Heart left ventricle (tissue), 16 donors: ENCODE results near the gene G6PD. TPM values are rescaled to one million over a fixed set of nuclear protein-coding genes. Genes with fewer than 3 reads are reported as not detected.

Source experiments
- ATAC-seq, 4 donors: fragments of 200-7000 bp; cut with Tn5 transposase; one replicate each; pipeline ENCODE4 v1.9.1; 2020 to 2022; ENCODE audit warnings: moderate library complexity in 4 of 4, mild to moderate bottlenecking in 3 of 4, moderate number of reproducible peaks in 1 of 4
- DNase-seq, 5 donors: peaks; one replicate each; pipeline ENCODE4 v3.0.0-alpha.2; 2020
- H3K27ac ChIP-seq, 12 donors: fragments of 200-600 bp; sonication (generic) in 4 of 12; one replicate each; pipeline versions ENCODE4 v1.5.0 to v1.8.0; 2016 to 2022; ENCODE audit warnings: mild to moderate bottlenecking in 2 of 12
- H3K27me3 ChIP-seq, 9 donors: fragments of 200-600 bp; sonication (generic) in 2 of 9; one replicate each; pipeline versions ENCODE4 v1.5.1 to v1.8.0; 2016 to 2022; ENCODE audit warnings: mild to moderate bottlenecking in 3 of 9
- H3K36me3 ChIP-seq, 9 donors: fragments of 200-600 bp; sonication (generic) in 2 of 9; one replicate each; pipeline versions ENCODE4 v1.5.0 to v1.8.0; 2018 to 2022; ENCODE audit warnings: mild to moderate bottlenecking in 2 of 9
- H3K4me1 ChIP-seq, 12 donors: fragments of 200-600 bp; sonication (generic) in 4 of 12; one replicate each; pipeline versions ENCODE4 v1.5.0 to v1.8.0; 2016 to 2022; ENCODE audit warnings: mild to moderate bottlenecking in 3 of 12
- H3K4me3 ChIP-seq, 12 donors: fragments of 200-600 bp; sonication (generic) in 4 of 12; one replicate each; pipeline versions ENCODE4 v1.5.0 to v1.8.0; 2017 to 2022; ENCODE audit warnings: mild to moderate bottlenecking in 9 of 12, moderate library complexity in 4 of 12
- H3K9me3 ChIP-seq, 12 donors: fragments of 200-600 bp; sonication (generic) in 4 of 12; one replicate each; pipeline versions ENCODE4 v1.5.0 to v1.8.0; 2016 to 2022; ENCODE audit warnings: mild to moderate bottlenecking in 1 of 12
- POLR2A ChIP-seq, 2 donors: fragments of 450-650 bp; IDR thresholded peaks; one replicate each; pipeline ENCODE4 v1.6.1; 2017; ENCODE audit warnings: antibody characterized with exemption in 2 of 2, mild to moderate bottlenecking in 2 of 2, moderate library complexity in 2 of 2
- WGBS, 4 donors: extraction: QIAGEN DNeasy Blood & Tissue Kit in 2 of 4; methylation state at CpG; one replicate each; pipeline versions ENCODE4 v1.1.5 to v1.1.7; 2013 to 2018; 5-methylcytosine and 5-hydroxymethylcytosine counted together
- intact Hi-C, 10 donors: fragments of 100-400 bp; cut with DNase I; formaldehyde crosslinking; loops; one replicate each; pipeline versions ENCODE4 v1.11.1 to v1.14.2; 2022
- polyA plus RNA-seq, 2 donors: library from polyadenylated mRNA; stranded (reverse); fragments of 200-250 nt; gene quantifications; one replicate each; pipeline ENCODE4 v1.2.3, GENCODE V29; 2013
- total RNA-seq, 9 donors: library from RNA; depleted of rRNA in 2 of 9; stranded (reverse); fragments of >200 nt in 2 of 9; fragmentation: NEBNext Ultra II Directional in 3 of 9; extraction: Animal tissue kit (Norgen Biotek cat#: 25700) in 3 of 9; gene quantifications; one replicate each; pipeline versions ENCODE4 v1.1.0 to v1.2.4, GENCODE V29; 2016 to 2023
- TF ChIP-seq, protein P1 (sequence below), 12 donors: fragments of 200-600 bp; sonication (generic) in 4 of 12; IDR thresholded peaks; one replicate each; pipeline versions ENCODE4 v1.5.0 to v1.8.0; 2018 to 2022; ENCODE audit warnings: antibody characterized with exemption in 12 of 12, mild to moderate bottlenecking in 5 of 12
- donor health status: ischemic (EF 13 %, LVEDD 7.1; RV severe dilation, severe dysfunction).
- donor health status: healthy with polysubstance abuse.
- donor health status: DM: no; HTN: yes; CAD: no.
- donor health status: DM: no; HTN: no; CAD: no.
- donor health status: ischemic (EF 25% LVEDD 6.9; RV normal size, moderate dysfunction).
- donor health status: ischemic (EF 25% LVEDD 5.7; RV mildly dilated, moderate dysfunction).
- donor health status: healthy.
- donor health status: DM: yes; HTN: yes; CAD: no.
- donor health status: ischemic (EF 35%, LVEDD 5.7; RV mildly dilated, moderate dysfunction).
- donor health status: nonischemic (EF 11% LVEDD 7.7; RV severe dilation, severe dysfunction).
- donor health status: DM: yes; HTN: yes; CAD: no.
- donor health status: PGD.
- donor health status: ischemic (EF 29% LVEDD 5.4; RV normal size, mild dysfunction).
- donor health status: nonischemic (EF 23%, LVEDD 6.1; RV moderate dilation, normal function).

The G6PD gene
- total and polyA plus RNA-seq, 11 donors = 5.9 to 41.3 (median 11.2) TPM

DNA sequence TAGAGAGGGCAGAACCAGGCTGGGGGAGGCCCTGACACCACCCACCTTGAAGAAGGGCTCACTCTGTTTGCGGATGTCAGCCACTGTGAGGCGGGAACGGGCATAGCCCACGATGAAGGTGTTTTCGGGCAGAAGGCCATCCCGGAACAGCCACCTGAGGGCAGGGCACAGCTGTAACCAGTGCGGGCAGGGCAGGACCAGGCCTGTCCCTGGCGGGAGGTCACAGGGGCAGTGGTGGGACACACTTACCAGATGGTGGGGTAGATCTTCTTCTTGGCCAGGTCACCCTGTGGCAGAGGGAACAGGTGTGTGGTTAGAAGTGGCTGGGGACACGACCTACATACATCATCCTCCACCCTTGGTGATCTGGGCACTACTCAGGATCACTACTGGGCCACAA, 10.8 kb downstream of the G6PD start:
- no peak for TF ChIP-seq POLR2A (IDR thresholded peaks at IDR 0.05)
- TF ChIP-seq, protein P1, sequence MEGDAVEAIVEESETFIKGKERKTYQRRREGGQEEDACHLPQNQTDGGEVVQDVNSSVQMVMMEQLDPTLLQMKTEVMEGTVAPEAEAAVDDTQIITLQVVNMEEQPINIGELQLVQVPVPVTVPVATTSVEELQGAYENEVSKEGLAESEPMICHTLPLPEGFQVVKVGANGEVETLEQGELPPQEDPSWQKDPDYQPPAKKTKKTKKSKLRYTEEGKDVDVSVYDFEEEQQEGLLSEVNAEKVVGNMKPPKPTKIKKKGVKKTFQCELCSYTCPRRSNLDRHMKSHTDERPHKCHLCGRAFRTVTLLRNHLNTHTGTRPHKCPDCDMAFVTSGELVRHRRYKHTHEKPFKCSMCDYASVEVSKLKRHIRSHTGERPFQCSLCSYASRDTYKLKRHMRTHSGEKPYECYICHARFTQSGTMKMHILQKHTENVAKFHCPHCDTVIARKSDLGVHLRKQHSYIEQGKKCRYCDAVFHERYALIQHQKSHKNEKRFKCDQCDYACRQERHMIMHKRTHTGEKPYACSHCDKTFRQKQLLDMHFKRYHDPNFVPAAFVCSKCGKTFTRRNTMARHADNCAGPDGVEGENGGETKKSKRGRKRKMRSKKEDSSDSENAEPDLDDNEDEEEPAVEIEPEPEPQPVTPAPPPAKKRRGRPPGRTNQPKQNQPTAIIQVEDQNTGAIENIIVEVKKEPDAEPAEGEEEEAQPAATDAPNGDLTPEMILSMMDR (IDR thresholded peaks at IDR 0.05) = no peak
- peaks cover 0 to 7% (median 4%) of the 10 kb centered on the region in 12 donors for H3K4me1 ChIP-seq
- intact Hi-C loops = loop anchor here in 3 of 10 donors (2.0 to 5.0 kb wide), 3 partner anchors 139 to 1577 kb away; partner anchors contain the start of gene RPL10 (in 1 of the 3)
- H3K4me3 ChIP-seq = no peak overlapping the region
- no peak overlapping the region for H3K27ac ChIP-seq
- H3K27me3 ChIP-seq = no peaks in the 10 kb centered on the region
- peaks cover 0 to 26% (median 8%) of the 10 kb centered on the region in 9 donors for H3K36me3 ChIP-seq
- no peaks in the 10 kb centered on the region for H3K9me3 ChIP-seq
- DNase-seq (no peak), ATAC-seq (no peak)
- 75 to 94% (median 83%) methylated on average over 8 to 9 of the region's 9 CpGs for WGBS, 4 donors

DNA sequence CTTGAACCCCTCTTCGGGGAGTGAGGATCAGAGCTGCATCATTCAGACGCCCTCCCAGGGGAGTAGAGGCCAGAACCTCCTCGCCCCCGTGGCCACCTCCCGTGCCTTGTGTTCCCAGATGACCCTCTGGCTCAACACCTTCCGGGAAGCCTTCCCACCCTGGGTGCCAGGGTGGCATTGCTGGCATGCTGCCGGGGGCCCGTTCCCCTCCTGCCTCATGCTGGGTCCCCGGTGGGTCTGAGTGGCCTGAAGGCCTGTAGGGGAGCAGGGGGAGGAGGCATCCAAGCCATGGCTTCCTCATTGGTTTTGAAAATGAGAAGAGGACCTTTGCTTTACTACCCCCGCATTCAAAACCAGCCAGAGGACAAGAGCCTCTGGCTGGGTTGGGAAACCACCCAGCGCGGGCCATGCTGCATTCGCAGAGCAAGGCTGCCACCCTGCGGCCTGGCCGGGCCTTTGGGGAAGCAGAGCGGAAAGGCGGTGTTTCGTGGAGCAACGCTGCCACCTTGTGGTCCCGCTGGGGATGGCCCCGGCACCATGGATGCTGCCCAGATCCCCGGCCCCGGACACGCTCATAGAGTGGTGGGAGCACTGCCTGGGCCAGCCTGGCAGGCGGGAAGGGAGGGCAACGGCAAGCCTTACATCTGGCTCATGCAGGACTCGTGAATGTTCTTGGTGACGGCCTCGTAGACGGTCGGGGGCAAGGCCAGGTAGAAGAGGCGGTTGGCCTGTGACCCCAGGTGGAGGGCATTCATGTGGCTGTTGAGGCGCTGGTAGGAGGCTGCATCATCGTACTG, 11.9 kb downstream of the G6PD start:
- 23 to 47% (median 30%) methylated on average over 19 to 34 of the region's 34 CpGs for WGBS, 4 donors
- Histone ChIP-seq H3K27me3 (no peaks in the 10 kb centered on the region), H3K36me3 (peaks cover 0 to 26% (median 8%) of the 10 kb centered on the region in 9 donors), H3K4me1 (peaks cover 0 to 5% (median 4%) of the 10 kb centered on the region in 12 donors), H3K9me3 (no peaks in the 10 kb centered on the region), H3K27ac (peak overlapping the region in 7 of 12 donors; percentile 25 to 70 (median 53)), H3K4me3 (no peak overlapping the region)
- intact Hi-C loops = loop anchor here in 6 of 10 donors (2.0 to 5.0 kb wide), 7 partner anchors 137 to 1576 kb away; partner anchors contain the start of genes FLNA (in 1 of the 6), PLXNB3 (in 1 of the 6) and RPL10 (in 1 of the 6)
- peak; percentile 85 to 94 (median 90) for DNase-seq
- peak; percentile 69 to 95 (median 90) for ATAC-seq
- no peak for TF ChIP-seq POLR2A (IDR thresholded peaks at IDR 0.05)
- TF ChIP-seq, protein P1 (IDR thresholded peaks at IDR 0.05) = peak; percentile 80 to 100 (median 96)

DNA sequence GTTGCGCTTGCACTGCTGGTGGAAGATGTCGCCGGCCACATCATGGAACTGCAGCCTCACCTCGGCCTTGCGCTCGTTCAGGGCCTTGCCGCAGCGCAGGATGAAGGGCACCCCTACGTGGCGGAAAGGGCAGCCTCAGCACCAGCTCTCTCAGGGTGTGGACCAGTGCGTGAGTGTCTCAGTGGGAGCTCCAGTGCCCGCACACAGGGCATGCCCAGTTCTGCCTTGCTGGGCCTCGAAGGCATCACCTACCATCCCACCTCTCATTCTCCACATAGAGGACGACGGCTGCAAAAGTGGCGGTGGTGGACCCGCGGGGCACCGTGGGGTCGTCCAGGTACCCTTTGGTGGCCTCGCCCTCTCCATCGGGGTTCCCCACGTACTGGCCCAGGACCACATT, 14.0 kb downstream of the G6PD start:
- no peak overlapping the region for H3K27ac ChIP-seq
- DNase-seq = no peak
- H3K4me1 ChIP-seq = peaks cover 0 to 6% (median 4%) of the 10 kb centered on the region in 12 donors
- TF ChIP-seq POLR2A (IDR thresholded peaks at IDR 0.05) = no peak
- TF ChIP-seq, protein P1 (IDR thresholded peaks at IDR 0.05) = no peak
- no peaks in the 10 kb centered on the region for H3K9me3 ChIP-seq
- intact Hi-C loops = loop anchor here in 4 of 10 donors (5.0 kb wide), 4 partner anchors 160 to 770 kb away; partner anchors contain the start of genes FLNA (in 1 of the 4) and PLXNB3 (in 1 of the 4)
- H3K27me3 ChIP-seq = no peaks in the 10 kb centered on the region
- H3K36me3 ChIP-seq = peaks cover 0 to 26% (median 8%) of the 10 kb centered on the region in 9 donors
- ATAC-seq = no peak
- no peak overlapping the region for H3K4me3 ChIP-seq
- WGBS, 4 donors = 91 to 94% (median 92%) methylated on average over 21 to 23 of the region's 23 CpGs

DNA sequence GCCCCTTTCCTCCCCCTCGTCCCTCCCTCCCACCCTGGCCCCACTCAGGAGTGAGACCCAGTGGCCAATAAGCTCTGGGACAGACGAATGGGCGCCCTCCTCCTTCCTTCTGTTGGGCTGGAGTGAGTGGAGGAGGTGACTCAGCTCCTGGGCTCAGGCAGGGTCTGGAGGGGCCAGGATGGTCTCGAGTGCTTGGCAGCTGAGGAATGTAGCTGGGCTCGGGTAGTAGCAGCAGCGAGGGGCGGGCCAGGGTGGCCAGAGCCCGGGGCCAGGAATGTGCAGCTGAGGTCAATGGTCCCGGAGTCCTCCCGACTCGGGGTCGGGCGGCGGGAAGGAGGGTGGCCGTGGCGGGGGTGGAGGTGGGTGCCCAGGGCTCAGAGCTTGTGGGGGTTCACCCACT, 15.0 kb downstream of the G6PD start:
- no peak overlapping the region for H3K27ac ChIP-seq
- H3K27me3 ChIP-seq = no peaks in the 10 kb centered on the region
- no peak overlapping the region for H3K4me3 ChIP-seq
- peaks cover 0 to 15% (median 5%) of the 10 kb centered on the region in 12 donors for H3K4me1 ChIP-seq
- DNase-seq (no peak), ATAC-seq (no peak)
- WGBS, 4 donors = 62 to 75% (median 70%) methylated on average over 14 to 16 of the region's 16 CpGs
- no peaks in the 10 kb centered on the region for H3K9me3 ChIP-seq
- H3K36me3 ChIP-seq = peaks cover 0 to 26% (median 8%) of the 10 kb centered on the region in 9 donors
- TF ChIP-seq, protein P1 (IDR thresholded peaks at IDR 0.05) = no peak
- no peak for TF ChIP-seq POLR2A (IDR thresholded peaks at IDR 0.05)
- intact Hi-C loops = loop anchor here in 4 of 10 donors (5.0 kb wide), 4 partner anchors 159 to 769 kb away; partner anchors contain the start of genes FLNA (in 1 of the 4) and PLXNB3 (in 1 of the 4)
